Effector memory CD4-positive, alpha-beta T cell (primary cell): ENCODE results near the gene SLC35E3.
"Not testable (repeated sequence)": the region's sequence is repeated elsewhere in the genome, so short reads cannot be mapped to it uniquely, and the experiment has no call there.

Source experiments
- DNase-seq, 3 donors: peaks; one replicate each; pipeline ENCODE4 v3.0.0-alpha.2; 2020
- H3K27ac ChIP-seq: 2 replicates; pipeline ENCODE4 v1.7.0; 2013; ENCODE audit warnings: mild to moderate bottlenecking, low read length, moderate library complexity; ENCODE audit not compliant: insufficient read depth, poor library complexity, severe bottlenecking
- H3K27me3 ChIP-seq: replicated peaks from 2 replicates; pipeline ENCODE4 v1.7.0; 2013; ENCODE audit warnings: mild to moderate bottlenecking, low read length; ENCODE audit not compliant: insufficient read depth, control insufficient read depth, poor library complexity, severe bottlenecking
- H3K36me3 ChIP-seq: 2 replicates; pipeline ENCODE4 v1.7.0; 2013; ENCODE audit warnings: mild to moderate bottlenecking, low read length, moderate library complexity; ENCODE audit not compliant: control insufficient read depth, insufficient read depth
- H3K4me1 ChIP-seq: 2 replicates; pipeline ENCODE4 v1.7.0; 2013; ENCODE audit warnings: low read length, mild to moderate bottlenecking; ENCODE audit not compliant: control insufficient read depth, insufficient read depth, poor library complexity, severe bottlenecking
- H3K4me3 ChIP-seq: 2 replicates; pipeline ENCODE4 v1.7.0; 2013; ENCODE audit warnings: low read length, low read depth, mild to moderate bottlenecking; ENCODE audit not compliant: insufficient read depth, poor library complexity, severe bottlenecking
- H3K9me3 ChIP-seq: 2 replicates; pipeline ENCODE4 v1.7.0; 2013; ENCODE audit warnings: mild to moderate bottlenecking, low read length, moderate library complexity; ENCODE audit not compliant: control insufficient read depth

SLC35E3 gene

GRCh38 chr12:68804657-68805591 lies 58.9 kb downstream of the SLC35E3 start:
- Histone ChIP-seq H3K4me3 (no peak overlapping the region), H3K4me1 (no peaks in the 10 kb centered on the region), H3K9me3 (no peaks in the 10 kb centered on the region), H3K27me3 (no peaks in the 10 kb centered on the region), H3K36me3 (no peaks in the 10 kb centered on the region), H3K27ac (no peak overlapping the region)
- DNase-seq, result no peak

DNA sequence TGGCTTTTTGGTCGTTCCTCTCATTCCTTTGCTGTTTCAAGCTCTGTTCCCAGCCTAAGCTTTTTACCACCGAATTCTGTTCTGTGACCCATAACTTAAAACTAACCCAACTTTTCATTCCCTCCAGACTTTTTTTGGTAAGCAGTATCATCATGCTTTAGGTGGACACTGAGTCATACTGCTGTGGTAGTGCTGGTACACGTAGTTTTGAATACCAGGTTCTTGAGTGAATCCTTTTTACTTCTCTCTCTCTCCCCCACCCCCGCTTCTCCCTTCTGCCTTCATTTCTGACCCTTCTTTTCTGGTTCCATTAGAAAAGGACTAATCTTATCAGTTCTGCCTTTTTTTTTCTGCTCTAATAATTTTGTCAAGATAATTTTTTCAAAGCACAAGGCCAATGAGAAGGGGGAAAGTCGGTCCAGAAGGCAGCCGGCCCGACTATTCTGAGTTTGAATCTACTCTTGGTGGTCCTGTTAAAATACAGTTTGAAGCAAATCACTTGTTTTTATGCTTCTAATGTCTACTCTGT lies 59.7 kb downstream of the SLC35E3 start:
- H3K36me3 ChIP-seq, result no peaks in the 10 kb centered on the region
- no peaks in the 10 kb centered on the region for H3K4me1 ChIP-seq

GRCh38 chr12:68806488-68807237 lies 60.7 kb downstream of the SLC35E3 start:
- H3K36me3 ChIP-seq, result no peaks in the 10 kb centered on the region
- H3K27me3 ChIP-seq, result no peaks in the 10 kb centered on the region
- H3K4me1 ChIP-seq, result no peaks in the 10 kb centered on the region
- no peaks in the 10 kb centered on the region for H3K9me3 ChIP-seq
- H3K27ac ChIP-seq, result peak overlapping the region; percentile 92
- H3K4me3 ChIP-seq, result no peak overlapping the region
- no peak for DNase-seq

More for the DNA sequence above, 59.7 kb downstream of the SLC35E3 start:
- Histone ChIP-seq H3K9me3 (no peaks in the 10 kb centered on the region), H3K4me3 (no peak overlapping the region), H3K27me3 (no peaks in the 10 kb centered on the region), H3K27ac (no peak overlapping the region)
- no peak for DNase-seq

DNA sequence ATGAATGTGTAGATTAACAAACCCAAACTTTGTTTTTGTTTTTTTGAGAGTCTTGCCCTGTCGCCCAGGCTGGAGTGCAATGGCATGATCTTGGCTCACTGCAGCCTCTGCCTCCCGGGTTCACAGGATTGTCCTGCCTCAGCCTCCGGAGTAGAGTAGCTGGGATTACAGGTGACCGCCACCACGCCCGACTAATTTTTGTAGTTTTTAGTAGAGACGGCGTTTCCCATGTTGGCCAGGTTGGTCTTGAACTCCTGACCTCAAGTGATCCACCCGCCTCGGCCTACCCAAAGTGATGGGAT lies 61.2 kb downstream of the SLC35E3 start:
- peak overlapping the region; percentile 94 for H3K4me3 ChIP-seq
- not testable (repeated sequence) for H3K9me3 ChIP-seq, DNase-seq, H3K27me3 ChIP-seq, H3K36me3 ChIP-seq, H3K4me1 ChIP-seq
- peak overlapping the region; percentile 92 for H3K27ac ChIP-seq

DNA sequence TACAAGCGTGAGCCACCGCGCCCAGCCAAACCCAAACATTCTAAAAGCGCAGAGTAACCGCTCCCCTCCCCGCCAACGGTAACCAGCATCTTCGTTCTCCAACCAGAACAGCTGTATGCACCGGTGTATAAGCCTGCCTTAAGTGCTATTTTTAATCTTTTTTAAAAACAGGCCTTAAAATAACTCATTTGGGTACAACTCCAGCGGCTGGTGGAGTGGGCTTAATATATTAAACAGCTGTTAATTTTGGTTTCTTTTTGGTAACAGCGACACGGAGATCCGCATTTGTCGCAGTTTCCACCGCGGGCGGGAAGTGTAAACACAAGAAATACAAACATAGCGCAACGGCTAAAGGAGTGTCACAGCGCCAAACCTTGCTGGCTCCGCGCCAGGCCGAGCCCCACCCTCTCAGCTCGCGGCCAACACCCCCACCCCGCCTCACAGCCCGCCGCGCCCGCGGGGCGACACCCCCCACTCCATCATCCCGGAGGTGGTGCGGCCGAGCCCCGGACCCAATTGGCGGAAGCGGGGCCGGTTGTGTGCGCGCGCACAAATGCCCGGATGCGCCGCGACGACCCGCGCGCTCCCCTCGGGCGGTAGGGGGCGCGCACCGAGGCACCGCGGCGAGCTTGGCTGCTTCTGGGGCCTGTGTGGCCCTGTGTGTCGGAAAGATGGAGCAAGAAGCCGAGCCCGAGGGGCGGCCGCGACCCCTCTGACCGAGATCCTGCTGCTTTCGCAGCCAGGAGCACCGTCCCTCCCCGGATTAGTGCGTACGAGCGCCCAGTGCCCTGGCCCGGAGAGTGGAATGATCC lies 61.8 kb downstream of the SLC35E3 start, which contains the start of gene MDM2:
MDM2 (plus strand) TSS at position 602 of the 812 bp plus-strand sequence. CDS start 301 bp downstream, outside the sequence.
- Histone ChIP-seq H3K27ac (peak within 1 kb of the TSS; percentile 92), H3K4me3 (peak within 1 kb of the TSS; percentile 94)
- peak; percentile 96 to 98 (median 97) for DNase-seq

GRCh38 chr12:68808388-68809189 lies 62.6 kb downstream of the SLC35E3 start:
- Histone ChIP-seq H3K36me3 (no peaks in the 10 kb centered on the region), H3K27ac (peak overlapping the region; percentile 92), H3K9me3 (no peaks in the 10 kb centered on the region), H3K4me1 (no peaks in the 10 kb centered on the region), H3K4me3 (peak overlapping the region; percentile 94), H3K27me3 (no peaks in the 10 kb centered on the region)
- peak; percentile 20 to 28 (median 22) for DNase-seq

More for the DNA sequence above, 61.8 kb downstream of the SLC35E3 start, which contains the start of gene MDM2:
- no peaks in the 10 kb centered on the region for H3K27me3 ChIP-seq
- no peaks in the 10 kb centered on the region for H3K9me3 ChIP-seq
- no peaks in the 10 kb centered on the region for H3K36me3 ChIP-seq
- no peaks in the 10 kb centered on the region for H3K4me1 ChIP-seq

DNA sequence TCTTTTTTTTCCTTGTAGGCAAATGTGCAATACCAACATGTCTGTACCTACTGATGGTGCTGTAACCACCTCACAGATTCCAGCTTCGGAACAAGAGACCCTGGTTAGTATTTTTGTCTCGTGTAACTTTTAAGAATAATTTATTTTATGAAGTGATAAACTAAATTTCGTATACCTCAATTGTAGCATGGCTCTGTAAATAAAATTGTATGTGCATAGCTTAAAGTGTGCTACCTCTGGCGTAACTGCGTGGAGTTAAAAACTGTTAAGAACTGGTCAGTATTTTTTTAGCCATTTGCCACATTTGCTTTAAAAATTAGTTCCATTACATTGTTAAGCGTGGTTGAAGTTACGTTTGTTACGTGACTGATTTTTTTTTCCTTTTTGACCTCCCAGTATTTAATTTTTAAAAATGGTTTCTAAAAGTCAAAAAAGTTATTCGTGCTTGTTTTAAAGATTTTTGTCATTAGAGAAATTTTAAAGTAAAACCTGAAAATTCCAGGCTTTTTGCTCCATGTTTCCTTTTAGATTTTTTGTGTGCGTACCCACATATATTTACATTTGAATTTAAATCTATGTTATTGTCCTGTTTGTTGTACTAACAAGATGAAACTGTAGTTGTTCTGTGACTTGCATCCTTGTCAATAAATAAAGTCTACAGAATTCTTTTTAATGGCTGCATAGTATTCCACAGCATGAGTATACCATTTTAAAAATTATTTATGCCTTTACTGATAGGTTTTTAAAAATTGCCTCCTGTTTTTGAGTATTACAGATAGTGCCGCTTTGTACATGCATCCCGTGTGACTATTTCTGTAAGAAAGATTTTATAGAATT lies 63.4 kb downstream of the SLC35E3 start:
- DNase-seq, result no peak
- peak overlapping the region; percentile 92 for H3K27ac ChIP-seq
- peaks cover under 1% of the 10 kb centered on the region for H3K4me1 ChIP-seq
- H3K9me3 ChIP-seq, result no peaks in the 10 kb centered on the region
- H3K36me3 ChIP-seq, result peaks cover 4% of the 10 kb centered on the region
- H3K27me3 ChIP-seq, result no peaks in the 10 kb centered on the region
- H3K4me3 ChIP-seq, result peak overlapping the region; percentile 94

GRCh38 chr12:68810027-68810389 lies 64.0 kb downstream of the SLC35E3 start:
- H3K27me3 ChIP-seq, H3K4me3 ChIP-seq, DNase-seq, H3K36me3 ChIP-seq, H3K9me3 ChIP-seq, H3K4me1 ChIP-seq, H3K27ac ChIP-seq: not testable (repeated sequence)
